Astrocyte (in vitro differentiated cells and primary cell): ENCODE data around the gene PDZRN4. TPM values are rescaled to one million over a fixed set of nuclear protein-coding genes. Genes with fewer than 3 reads are reported as not detected.
"Not testable (repeated sequence)": the region's sequence is repeated elsewhere in the genome, so short reads cannot be mapped to it uniquely, and the experiment has no call there.

ENCODE experiments used
- DNase-seq: peaks from one replicate; pipeline ENCODE4 v3.0.0-alpha.2; 2010; ENCODE audit warnings: low read depth
- FAIRE-seq: peaks from 2 replicates; lab custom pipeline; 2011; peaks lifted over from hg19 to GRCh38; lab: Jason Lieb, UNC
- H2AFZ ChIP-seq: 2 replicates; pipeline ENCODE4 v1.6.0; 2012; ENCODE audit warnings: low read depth, low read length, inconsistent platforms
- H3K27ac ChIP-seq: 2 replicates; pipeline ENCODE4 v1.5.1; 2011; ENCODE audit warnings: low read depth, low read length, inconsistent platforms
- H3K27me3 ChIP-seq: 2 replicates; pipeline ENCODE4 v1.6.0; 2011; ENCODE audit warnings: low read length, inconsistent platforms; ENCODE audit not compliant: insufficient read depth
- H3K36me3 ChIP-seq: 2 replicates; pipeline ENCODE4 v1.5.1; 2011; ENCODE audit warnings: low read length, inconsistent platforms; ENCODE audit not compliant: insufficient read depth
- H3K4me1 ChIP-seq: 2 replicates; pipeline ENCODE4 v1.5.1; 2011; ENCODE audit warnings: low read length, inconsistent platforms; ENCODE audit not compliant: insufficient read depth
- H3K4me2 ChIP-seq: 2 replicates; pipeline ENCODE4 v1.6.0; 2012; ENCODE audit warnings: low read length, inconsistent platforms
- H3K4me3 ChIP-seq: 2 replicates; pipeline ENCODE4 v1.5.1; 2011; ENCODE audit warnings: low read depth, mild to moderate bottlenecking, low read length, inconsistent platforms; ENCODE audit not compliant: insufficient read depth
- H3K79me2 ChIP-seq: 2 replicates; pipeline ENCODE4 v1.6.0; 2012; ENCODE audit warnings: mild to moderate bottlenecking, low read length, inconsistent platforms; ENCODE audit not compliant: insufficient read depth
- H3K9ac ChIP-seq: 2 replicates; pipeline ENCODE4 v1.6.0; 2012; ENCODE audit warnings: mild to moderate bottlenecking, low read length, inconsistent platforms
- H3K9me3 ChIP-seq: 2 replicates; pipeline ENCODE4 v1.5.1; 2012; ENCODE audit warnings: low read depth, mild to moderate bottlenecking, low read length, inconsistent platforms; ENCODE audit not compliant: insufficient read depth
- H4K20me1 ChIP-seq: 2 replicates; pipeline ENCODE4 v1.6.0; 2012; ENCODE audit warnings: low read length, inconsistent platforms; ENCODE audit not compliant: insufficient read depth
- H3K27ac Mint-ChIP-seq: one replicate; pipeline ENCODE4 v1.8.0; 2021; ENCODE audit warnings: mild to moderate bottlenecking, mixed read lengths; ENCODE audit not compliant: unreplicated experiment
- H3K27me3 Mint-ChIP-seq: one replicate; pipeline ENCODE4 v1.8.0; 2021; ENCODE audit warnings: low read depth, mixed read lengths; ENCODE audit not compliant: unreplicated experiment
- H3K36me3 Mint-ChIP-seq: one replicate; pipeline ENCODE4 v1.8.0; 2021; ENCODE audit warnings: low read depth, mixed read lengths; ENCODE audit not compliant: unreplicated experiment
- H3K4me1 Mint-ChIP-seq: one replicate; pipeline ENCODE4 v1.8.0; 2021; ENCODE audit warnings: low read depth, mixed read lengths; ENCODE audit not compliant: unreplicated experiment
- H3K4me3 Mint-ChIP-seq: one replicate; pipeline ENCODE4 v1.8.0; 2021; ENCODE audit warnings: mild to moderate bottlenecking, moderate library complexity, mixed read lengths; ENCODE audit not compliant: unreplicated experiment
- H3K9me3 Mint-ChIP-seq: one replicate; pipeline ENCODE4 v1.8.0; 2021; ENCODE audit warnings: mild to moderate bottlenecking, mixed read lengths; ENCODE audit not compliant: unreplicated experiment
- EZH2 ChIP-seq: IDR thresholded peaks from 2 replicates; pipeline ENCODE4 v1.6.1; 2012; ENCODE audit warnings: mild to moderate bottlenecking, low read length, inconsistent platforms; ENCODE audit not compliant: insufficient read depth
- total RNA-seq: library from RNA; stranded (reverse); gene quantifications from 2 replicates; pipeline ENCODE4 v1.2.1, GENCODE V29; 2021
- TF ChIP-seq, protein P1 (sequence below): IDR thresholded peaks from 2 replicates; pipeline ENCODE4 v1.5.1; 2011; ENCODE audit warnings: low read depth, mild to moderate bottlenecking, inconsistent platforms, low read length, moderate library complexity; ENCODE audit not compliant: insufficient read depth

The PDZRN4 gene
- total RNA-seq, 1 donor from 2014 or later, result not detected

DNA sequence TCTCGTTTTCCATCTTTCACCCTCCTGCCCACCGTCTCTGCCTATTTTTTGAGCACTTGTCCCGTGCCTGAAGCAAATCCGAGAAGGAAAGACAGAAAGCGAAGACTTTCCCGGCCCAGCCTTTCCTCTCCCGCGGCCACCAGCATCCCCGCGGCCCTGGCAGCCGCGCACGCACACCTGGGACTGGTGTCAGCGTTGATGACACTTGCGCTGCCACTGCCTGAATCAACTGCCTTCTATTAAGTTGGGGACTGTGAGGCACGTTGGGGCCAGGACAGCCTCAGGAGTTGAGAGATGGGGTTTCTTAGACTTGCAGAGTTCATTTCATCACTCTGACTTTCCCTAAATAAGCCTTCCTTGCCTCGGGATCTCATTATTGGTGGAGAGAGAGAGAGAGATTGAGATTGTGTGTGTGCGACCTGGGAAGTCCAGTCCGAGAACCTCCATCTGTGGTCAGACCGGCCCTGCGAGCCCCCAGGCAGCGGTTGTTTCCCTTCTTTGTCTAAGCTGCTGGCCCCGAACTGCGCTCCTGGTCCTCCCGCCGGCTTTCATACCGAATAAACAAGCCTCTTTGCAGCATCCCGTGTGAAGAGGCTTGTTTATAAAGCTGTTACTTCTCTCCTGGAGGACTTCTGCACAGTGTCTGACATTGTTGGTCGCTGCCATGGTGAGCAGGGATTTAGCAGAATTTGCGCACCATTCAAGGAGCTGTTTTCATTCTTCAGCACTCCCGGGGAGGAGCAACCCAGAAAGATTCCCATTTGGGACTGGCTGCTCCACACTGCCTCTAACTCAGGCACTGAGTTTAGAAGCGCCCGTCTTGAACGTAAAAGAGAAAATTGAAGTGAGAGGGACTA lies 1.5 kb downstream of the PDZRN4 start:
- Mint-ChIP-seq H3K4me3 (peak overlapping the region; percentile 47), H3K4me1 (peaks cover 5% of the 10 kb centered on the region), H3K27me3 (peaks cover 30% of the 10 kb centered on the region), H3K27ac (no peak overlapping the region), H3K9me3 (no peaks in the 10 kb centered on the region), H3K36me3 (no peaks in the 10 kb centered on the region)
- peaks cover 8% of the 10 kb centered on the region for H3K4me1 ChIP-seq
- peaks cover 4% of the 10 kb centered on the region for H3K9me3 ChIP-seq
- FAIRE-seq (no peak), DNase-seq (no peak)
- peak overlapping the region; percentile 77 for H3K4me2 ChIP-seq
- H3K4me3 ChIP-seq, result peak overlapping the region; percentile 33
- H3K27me3 ChIP-seq, result peaks cover 35% of the 10 kb centered on the region
- H2AFZ ChIP-seq, result peak overlapping the region; percentile 69
- no peaks in the 10 kb centered on the region for H3K36me3 ChIP-seq
- H3K79me2 ChIP-seq, result no peaks in the 10 kb centered on the region
- no peak overlapping the region for H3K27ac ChIP-seq
- H3K9ac ChIP-seq, result no peak overlapping the region
- H4K20me1 ChIP-seq, result no peaks in the 10 kb centered on the region
- TF ChIP-seq EZH2, result no peak
- TF ChIP-seq, protein P1, sequence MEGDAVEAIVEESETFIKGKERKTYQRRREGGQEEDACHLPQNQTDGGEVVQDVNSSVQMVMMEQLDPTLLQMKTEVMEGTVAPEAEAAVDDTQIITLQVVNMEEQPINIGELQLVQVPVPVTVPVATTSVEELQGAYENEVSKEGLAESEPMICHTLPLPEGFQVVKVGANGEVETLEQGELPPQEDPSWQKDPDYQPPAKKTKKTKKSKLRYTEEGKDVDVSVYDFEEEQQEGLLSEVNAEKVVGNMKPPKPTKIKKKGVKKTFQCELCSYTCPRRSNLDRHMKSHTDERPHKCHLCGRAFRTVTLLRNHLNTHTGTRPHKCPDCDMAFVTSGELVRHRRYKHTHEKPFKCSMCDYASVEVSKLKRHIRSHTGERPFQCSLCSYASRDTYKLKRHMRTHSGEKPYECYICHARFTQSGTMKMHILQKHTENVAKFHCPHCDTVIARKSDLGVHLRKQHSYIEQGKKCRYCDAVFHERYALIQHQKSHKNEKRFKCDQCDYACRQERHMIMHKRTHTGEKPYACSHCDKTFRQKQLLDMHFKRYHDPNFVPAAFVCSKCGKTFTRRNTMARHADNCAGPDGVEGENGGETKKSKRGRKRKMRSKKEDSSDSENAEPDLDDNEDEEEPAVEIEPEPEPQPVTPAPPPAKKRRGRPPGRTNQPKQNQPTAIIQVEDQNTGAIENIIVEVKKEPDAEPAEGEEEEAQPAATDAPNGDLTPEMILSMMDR, result no peak

DNA sequence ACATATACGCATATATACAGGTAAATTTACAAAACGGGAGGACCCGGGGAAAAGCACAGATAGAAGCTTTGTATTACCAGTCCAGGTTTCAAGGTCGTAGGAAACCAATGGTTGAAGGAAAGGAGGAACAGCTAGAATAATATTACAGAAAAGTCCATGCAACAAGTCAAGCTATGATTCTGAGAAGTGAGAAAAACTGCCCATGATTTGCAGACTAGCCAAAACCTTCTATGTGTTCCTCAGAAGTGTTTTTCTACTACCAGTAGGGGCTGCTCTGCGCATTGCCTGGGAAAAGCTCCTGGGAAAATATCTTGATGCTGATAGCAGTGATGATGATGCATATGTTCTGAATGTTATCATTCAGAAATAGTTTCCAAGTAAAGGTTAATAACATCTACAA lies 2.2 kb downstream of the PDZRN4 start:
- Histone ChIP-seq H3K9ac (no peak overlapping the region), H3K9me3 (peaks cover 4% of the 10 kb centered on the region), H3K79me2 (no peaks in the 10 kb centered on the region), H3K4me1 (peaks cover 8% of the 10 kb centered on the region), H3K36me3 (no peaks in the 10 kb centered on the region), H4K20me1 (no peaks in the 10 kb centered on the region), H3K27me3 (peaks cover 35% of the 10 kb centered on the region), H3K4me2 (peak overlapping the region; percentile 77), H2AFZ (no peak overlapping the region), H3K27ac (no peak overlapping the region), H3K4me3 (no peak overlapping the region)
- no peak overlapping the region for H3K27ac Mint-ChIP-seq
- no peak overlapping the region for H3K4me3 Mint-ChIP-seq
- no peak for FAIRE-seq
- H3K36me3 Mint-ChIP-seq, result no peaks in the 10 kb centered on the region
- peaks cover 5% of the 10 kb centered on the region for H3K4me1 Mint-ChIP-seq
- peak; percentile 6 for DNase-seq
- H3K9me3 Mint-ChIP-seq, result no peaks in the 10 kb centered on the region
- peaks cover 30% of the 10 kb centered on the region for H3K27me3 Mint-ChIP-seq
- TF ChIP-seq, protein P1, result peak; percentile 51
- TF ChIP-seq EZH2, result no peak

DNA sequence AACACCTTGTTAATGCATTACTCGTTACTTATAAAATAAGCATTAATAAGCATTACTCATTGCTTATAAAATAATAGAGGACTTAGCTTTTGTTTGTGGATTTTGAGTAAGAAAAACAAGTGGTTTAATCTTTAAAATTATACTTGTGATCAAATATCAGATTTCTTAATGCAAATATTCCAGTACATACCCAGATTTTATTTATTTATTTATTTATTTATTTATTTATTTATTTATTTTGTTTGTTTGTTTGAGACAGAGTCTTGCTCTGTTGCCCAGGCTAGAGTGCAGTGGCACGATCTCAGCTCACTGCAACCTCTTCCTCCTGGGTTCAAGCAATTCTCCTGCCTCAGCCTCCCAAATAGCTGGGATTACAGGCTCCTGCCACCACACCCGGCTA lies 3.4 kb downstream of the PDZRN4 start:
- DNase-seq, H3K27ac Mint-ChIP-seq, H3K4me3 Mint-ChIP-seq, H3K9ac ChIP-seq, H3K4me1 Mint-ChIP-seq, H2AFZ ChIP-seq, H3K79me2 ChIP-seq, H3K4me2 ChIP-seq, H3K36me3 Mint-ChIP-seq, H3K9me3 ChIP-seq, H3K4me3 ChIP-seq, FAIRE-seq, H3K36me3 ChIP-seq, H3K9me3 Mint-ChIP-seq, H4K20me1 ChIP-seq, H3K4me1 ChIP-seq, H3K27ac ChIP-seq: not testable (repeated sequence)
- peaks cover 30% of the 10 kb centered on the region for H3K27me3 Mint-ChIP-seq
- peaks cover 33% of the 10 kb centered on the region for H3K27me3 ChIP-seq
